Fibroblast of peridontal ligament (primary cell): ENCODE results near the gene PXN.
"Not testable (repeated sequence)": the region's sequence is repeated elsewhere in the genome, so short reads cannot be mapped to it uniquely, and the experiment has no call there.

ENCODE experiments used
- DNase-seq: peaks from one replicate; pipeline ENCODE4 v3.0.0-alpha.2; 2010; ENCODE audit errors: extremely low read depth

Gene PXN

DNA sequence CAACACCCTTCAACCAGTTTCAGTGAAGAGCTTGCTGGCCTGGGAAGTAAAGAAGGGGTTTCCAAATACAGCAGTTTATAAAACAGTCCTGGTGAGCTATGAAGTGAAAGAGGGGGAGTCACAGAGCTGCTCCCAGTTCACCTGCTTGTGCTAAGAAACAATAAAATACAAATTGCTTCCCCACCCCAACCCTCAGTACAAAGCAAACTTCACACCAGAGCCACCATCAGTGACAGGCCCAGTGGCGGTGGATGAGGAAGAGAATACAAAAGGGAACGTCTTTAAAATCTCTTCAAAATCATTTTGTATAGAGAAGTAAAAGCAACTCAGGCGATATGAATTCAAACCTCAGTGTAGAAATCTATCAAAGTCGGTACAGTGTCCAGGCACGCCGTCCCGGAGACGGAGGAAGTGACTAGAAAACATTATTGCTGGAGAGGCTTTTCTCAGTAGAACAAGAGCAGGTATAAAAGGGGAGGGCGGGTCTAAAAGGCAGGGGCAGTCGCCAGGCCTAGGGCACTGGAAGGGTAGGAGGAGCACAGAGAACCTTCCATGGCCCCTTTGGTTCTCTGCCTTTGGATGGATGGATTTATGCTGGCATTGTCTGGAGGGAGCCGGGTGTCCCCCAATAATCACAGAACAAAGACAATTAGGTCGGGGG is 54.2 kb downstream of the PXN start:
- DNase-seq = no peak

GRCh38 chr12:120209851-120210250 is 55.7 kb downstream of the PXN start:
- no peak for DNase-seq

GRCh38 chr12:120207227-120207626 is 58.3 kb downstream of the PXN start:
- DNase-seq = no peak

DNA sequence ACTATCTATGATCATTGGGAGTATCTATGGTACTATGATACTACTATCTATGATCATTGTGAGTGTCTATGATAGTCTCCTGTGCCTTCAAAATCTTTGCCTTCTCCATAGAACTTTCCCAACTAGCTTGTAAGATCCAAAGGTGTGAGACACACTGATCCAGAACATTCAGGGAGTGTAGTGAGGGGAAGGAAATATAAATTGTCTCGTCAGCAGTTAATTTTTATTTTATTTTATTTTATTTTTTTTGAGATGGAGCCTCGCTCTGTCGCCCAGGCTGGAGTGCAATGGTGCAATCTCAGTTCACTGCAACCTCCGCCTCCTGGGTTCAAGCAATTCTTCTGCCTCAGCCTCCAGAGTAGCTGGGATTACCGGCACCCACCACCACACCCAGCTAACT is 58.7 kb downstream of the PXN start:
- not testable (repeated sequence) for DNase-seq

DNA sequence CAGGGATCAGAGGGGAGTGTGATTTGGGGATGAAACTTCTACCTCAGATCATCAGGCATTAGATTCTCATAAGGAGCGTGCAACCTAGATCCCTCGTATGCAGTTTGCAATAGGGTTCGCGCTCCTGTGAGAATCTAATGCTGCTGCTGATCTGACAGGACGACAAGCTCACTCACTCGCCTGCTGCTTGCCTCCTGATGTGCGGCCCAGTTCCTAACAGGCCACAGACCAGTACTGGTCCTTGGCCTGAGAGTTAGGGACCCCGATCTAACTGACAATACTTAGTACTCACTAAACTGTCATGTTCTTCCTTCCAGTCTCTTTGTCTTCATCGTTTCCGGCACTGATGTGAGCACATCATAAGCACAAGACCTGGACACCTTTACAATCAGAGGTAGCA is 59.3 kb downstream of the PXN start:
- DNase-seq = no peak

- DNase-seq = no peak
Measured at GRCh38 chr12:120204171-120204570, 61.4 kb downstream of the PXN start.

DNA sequence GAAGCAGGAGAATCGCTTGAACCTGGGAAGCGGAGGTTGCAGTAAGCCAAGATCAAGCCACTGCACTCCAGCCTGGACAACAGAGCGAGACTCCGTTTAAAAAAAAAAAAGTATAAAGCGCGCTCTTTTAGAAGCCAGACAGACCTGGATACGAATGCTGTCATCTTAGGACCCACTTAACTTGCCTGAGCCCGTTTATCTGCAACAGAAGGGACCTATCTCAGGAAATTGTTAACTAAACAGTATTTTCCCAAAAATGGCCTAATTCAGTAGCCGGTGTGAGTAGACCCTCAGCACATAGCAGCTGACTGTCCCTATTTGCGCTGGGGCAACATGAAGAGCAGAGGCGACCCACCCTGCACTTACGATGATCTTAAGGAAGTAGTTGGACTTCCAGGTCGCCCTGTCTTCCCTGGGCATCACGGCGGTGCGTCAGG is 65.1 kb downstream of the PXN start:
- DNase-seq = no peak

DNA sequence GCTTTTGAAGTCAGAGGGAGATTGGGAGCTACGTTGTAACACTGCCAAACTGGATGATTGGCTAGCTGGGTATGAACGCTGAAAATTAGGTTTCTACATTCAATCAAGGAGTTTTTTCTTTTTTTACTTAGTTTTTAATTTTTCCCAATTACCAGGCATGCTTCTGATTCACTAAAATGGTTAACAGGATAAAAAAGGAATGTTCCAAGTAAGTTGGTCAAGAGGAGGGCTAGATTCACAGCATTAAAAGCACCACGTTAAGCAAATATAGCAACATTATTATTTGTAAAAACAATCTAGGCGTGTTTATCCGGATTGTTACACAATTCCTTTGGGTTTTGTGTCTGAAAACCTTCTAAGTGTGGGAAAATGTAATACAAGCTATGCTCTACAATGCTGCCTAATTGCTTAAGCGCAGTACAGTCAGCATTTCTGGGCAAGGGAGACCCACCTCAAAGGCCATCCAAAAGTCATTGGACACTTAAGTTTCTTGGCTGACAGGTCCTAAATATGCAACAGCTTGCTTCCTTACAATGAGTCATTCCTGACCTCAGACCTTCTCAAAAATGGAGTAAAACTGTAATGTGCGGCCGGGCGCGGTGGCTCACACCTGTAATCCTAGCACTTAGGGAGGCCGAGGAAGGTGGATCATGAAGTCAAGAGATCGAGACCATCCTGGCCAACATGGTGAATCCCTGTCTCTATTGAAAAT is 65.8 kb downstream of the PXN start:
- peak; percentile 98 for DNase-seq

DNA sequence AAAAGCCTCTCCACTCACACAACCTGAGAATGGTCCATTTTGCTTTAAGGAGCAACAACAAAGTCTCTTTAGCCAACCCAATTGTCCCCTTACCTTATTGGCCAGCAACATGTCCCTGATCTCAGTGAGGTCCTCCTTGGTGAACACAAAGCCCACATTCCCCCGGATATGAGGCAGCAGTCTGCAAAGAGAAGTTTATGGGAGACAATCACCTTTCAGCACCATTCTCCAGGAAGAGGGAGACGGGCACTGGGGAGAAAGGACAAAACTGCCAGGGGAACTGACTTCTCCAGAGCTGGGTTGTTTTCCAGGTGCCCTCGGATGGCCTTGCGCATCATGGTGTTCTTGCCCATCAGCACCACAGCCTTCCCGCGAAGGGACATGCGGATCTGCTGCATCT is 66.5 kb downstream of the PXN start:
- no peak for DNase-seq

- no peak for DNase-seq
Measured at GRCh38 chr12:120197542-120197887, 68.0 kb downstream of the PXN start.

DNA sequence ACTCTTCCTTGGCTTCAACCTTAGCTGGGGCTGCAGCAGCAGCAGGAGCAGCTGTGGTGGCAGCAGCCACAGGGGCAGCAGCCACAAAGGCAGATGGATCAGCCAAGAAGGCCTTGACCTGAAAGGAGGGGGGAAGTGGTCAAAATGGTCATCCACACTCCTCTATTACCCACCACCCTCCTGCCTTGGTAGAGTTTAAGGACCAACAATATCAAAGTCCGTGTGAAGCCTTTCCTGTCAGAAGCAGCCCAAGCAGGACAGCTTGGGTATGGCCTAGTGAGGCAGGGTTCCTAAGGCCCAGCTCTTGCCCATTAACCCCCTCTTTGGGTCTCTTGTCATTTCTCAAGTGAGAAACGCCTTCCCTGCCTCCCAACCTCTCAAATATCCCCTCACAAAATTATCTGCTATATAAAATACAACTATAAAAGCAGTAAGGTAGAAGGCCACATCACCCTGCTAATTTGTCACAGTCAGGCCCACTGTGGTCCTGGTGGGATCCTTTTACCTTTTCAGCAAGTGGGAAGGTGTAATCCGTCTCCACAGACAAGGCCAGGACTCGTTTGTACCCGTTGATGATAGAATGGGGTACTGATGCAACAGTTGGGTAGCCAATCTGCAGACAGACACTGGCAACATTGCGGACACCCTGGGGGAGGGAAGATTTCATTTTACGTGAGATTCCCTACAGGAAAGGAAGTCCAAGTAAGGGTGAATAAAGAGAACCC is 68.6 kb downstream of the PXN start:
- not testable (repeated sequence) for DNase-seq

DNA sequence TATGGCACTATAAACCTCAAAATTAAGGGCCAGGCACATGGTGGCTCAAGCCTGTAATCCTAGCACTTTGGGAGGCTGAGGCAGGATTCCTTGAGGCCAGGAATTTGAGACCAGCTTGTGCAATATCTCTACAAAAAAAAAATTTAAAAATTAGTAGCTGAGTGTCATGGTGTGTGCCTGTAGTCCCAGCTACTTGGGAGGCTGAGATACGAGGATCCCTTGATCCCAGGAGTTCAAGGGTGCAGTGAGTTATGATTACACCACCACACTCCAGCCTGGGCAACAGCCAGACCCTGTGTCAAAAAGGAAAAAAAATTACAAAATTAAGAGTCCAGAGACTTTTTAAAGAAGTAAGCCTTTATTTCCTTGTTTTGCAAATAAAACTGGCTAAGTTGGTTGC is 69.2 kb downstream of the PXN start:
- peak; percentile 25 for DNase-seq

GRCh38 chr12:120194534-120195395 is 70.8 kb downstream of the PXN start, which contains the start of gene GCN1:
TSS of gene GCN1 (minus strand) at chr12:120194715. CDS start at chr12:120194697, 18 bp downstream.
- peak; percentile 67 for DNase-seq

- DNase-seq = no peak
Measured at GRCh38 chr12:120194226-120194533, 71.3 kb downstream of the PXN start.

DNA sequence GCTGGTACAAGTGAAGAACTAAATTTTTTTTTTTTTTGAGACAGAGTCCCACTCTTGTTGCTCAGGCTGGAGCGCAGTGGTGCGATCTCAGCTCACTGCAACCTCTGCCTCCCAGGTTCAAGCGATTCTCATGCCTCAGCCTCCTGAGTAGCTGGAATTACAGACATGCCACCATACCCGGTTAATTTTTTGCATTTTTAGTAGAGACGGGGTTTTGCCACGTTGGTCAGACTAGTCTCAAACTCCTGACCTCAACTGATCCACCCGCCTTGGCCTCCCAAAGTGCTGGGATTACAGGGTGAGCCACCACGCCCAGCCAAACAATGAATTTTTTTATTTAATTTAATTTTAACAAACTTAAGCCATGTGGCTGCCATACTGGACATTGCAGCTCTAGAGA is 72.2 kb downstream of the PXN start:
- DNase-seq = not testable (repeated sequence)

DNA sequence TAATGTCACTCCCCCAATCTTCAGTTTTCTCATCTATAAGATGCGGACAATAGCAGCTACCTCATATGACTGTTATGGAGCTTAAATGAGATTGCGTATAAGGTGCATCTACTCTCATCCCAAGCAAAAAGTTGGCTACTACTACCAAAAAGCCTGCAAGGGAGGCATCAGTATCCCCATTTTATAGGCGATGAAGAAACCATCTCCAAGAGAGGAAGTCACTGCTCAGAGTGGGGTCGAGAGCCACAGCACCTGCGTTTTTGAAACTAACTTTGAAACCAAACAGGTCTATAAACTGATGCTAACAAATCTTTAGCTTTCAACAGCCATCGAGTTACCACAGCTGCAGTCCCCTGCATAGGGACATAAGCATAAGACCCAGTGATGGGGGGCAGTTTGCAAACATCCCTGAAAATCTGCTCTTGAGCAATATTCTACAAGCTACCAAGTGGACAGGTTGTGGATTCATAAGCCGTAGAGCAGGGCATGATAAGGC is 74.5 kb downstream of the PXN start:
- DNase-seq = no peak

DNA sequence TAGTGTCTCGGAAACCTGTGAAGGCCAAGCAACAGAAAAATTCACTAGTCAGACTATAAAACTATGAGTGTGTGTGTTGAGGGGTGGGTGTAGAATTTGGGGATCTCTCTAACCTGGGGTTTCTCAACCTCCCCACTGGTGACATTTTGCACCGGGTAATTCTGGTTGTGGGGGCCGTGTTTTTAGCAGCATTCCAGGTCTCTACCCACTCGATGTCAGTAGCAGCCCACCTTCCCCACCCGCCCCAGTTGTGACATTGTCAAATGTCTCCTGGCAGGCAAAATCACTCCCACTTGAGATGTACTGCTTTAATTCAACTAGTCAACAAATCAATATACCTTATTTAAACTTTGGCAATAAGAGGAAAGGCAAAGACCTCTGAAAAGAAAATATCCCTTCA is 75.1 kb downstream of the PXN start:
- DNase-seq = no peak

DNA sequence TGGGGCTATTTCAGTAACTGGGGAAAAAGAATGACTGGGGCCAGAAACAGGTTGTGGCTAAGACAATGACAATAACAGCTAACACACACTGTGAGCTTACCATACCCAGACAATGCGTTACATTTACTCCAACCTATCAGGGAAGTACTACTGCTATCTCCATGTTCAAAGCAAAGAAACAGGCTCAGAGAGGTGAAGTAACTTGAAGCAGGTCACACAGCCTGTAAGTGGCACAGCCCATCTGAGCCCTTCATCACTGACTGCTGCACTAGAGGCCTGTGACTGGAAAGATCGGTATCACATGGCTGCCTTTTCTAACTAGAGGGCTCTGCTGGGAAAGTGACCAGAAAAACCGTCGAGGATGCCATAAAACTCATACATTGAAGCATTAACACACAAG is 78.9 kb downstream of the PXN start:
- DNase-seq = no peak

DNA sequence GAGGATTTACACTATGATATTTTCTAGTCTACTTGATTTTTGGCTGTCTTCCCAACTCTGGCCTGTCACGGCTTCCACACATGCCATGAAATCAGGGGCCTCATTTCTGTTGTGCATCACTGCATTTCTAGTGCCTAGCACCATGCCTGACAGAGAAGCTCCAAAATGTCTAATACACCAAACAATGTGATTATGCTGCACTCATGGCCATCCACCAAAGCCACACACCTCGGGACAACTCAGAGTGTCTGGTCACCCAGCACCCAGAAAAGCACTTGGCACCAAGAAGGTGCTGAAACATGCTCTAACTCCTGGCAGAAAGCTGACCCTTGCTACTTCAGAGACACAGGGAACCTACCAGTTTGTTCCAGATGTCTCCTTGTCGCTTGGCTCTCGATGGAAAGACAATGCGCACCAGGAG is 82.3 kb downstream of the PXN start:
- peak; percentile 51 for DNase-seq

DNA sequence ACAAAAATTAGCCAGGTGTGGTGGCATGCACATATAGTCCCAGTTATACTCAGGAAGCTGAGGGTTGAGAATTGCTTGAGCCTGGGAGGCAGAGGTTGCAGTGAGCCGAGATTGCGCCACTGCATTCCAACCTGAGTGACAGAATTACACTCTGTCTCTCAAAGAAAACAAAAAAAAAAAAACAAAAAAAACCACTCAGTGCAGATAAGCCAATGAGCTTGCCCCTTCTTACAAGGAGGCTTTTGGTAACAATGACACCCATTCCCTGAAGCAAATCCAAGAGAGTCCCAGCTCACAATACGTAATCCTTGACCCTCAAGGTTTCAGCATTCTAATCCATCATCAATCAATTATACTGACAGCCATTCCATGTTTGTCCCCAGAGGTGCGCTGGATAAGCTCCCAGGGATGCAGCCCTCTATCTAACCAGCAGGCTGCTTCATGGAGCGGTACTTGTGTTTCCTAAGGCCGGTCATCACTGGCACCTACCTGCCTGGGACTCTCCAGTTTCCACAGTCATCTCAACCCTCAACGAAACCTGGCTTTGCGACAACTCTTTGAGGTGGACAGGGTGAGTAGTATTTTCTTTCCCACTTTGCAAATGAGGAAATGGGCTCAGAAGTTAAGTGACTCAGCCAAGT is 83.4 kb downstream of the PXN start:
- no peak for DNase-seq

DNA sequence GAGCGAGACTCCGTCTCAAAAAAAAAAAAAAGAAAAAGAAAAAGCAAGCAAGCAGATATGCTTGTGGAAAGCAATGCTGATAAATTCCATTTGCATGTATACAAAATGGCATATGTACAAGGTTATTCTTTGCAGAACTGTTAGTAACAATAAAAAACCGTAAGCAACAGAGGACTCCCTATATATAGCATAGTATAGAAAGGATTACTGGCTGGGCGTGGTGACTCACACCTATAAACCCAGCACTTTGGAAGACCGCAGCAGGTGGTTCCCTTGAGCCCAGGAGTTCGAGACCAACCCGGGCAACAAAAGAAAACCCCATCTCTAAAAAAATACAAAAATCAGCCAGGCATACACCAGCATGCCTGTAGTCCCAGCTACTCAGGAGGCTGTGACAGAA is 84.6 kb downstream of the PXN start:
- no peak for DNase-seq
